PC-3 (cell line): ENCODE results near the gene GPR137C.

ENCODE experiments used
- EZH2 ChIP-seq: fragments of 300-600 bp; sonication (generic); IDR thresholded peaks from one replicate; pipeline ENCODE4 v1.6.1; 2017; ENCODE audit warnings: antibody characterized with exemption, mild to moderate bottlenecking, low read length; ENCODE audit not compliant: unreplicated experiment
- EZH2phosphoT487 ChIP-seq: fragments of 300-600 bp; sonication (generic); IDR thresholded peaks from 2 replicates; pipeline ENCODE4 v1.6.1; 2018; ENCODE audit warnings: mild to moderate bottlenecking, antibody characterized with exemption, low read length, borderline replicate concordance
- TF ChIP-seq, protein P1 (sequence below): fragments of 300-600 bp; sonication (generic); conservative IDR thresholded peaks from 2 replicates; pipeline ENCODE4 v1.5.1; 2017; ENCODE audit warnings: antibody characterized with exemption, low read depth, mild to moderate bottlenecking, low read length

DNA sequence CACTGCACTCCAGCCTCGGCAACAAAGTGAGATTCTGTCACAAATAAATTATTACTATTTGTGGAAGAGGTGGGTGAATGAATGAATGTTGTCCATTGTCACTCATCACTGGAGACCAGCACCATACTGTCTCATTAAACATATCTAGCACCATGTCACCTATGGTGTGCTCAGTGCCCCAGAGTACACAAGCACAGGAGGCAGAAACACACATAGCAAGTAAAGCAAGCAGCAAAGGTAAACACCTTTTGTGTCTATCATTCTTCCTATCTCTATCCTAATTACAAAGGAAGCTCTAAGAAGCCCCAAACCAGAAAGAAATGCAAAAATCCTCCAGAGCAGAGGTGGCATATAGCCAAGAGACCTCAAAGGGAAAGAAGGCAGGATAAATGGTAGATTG is 133.5 kb downstream of the GPR137C start:
- TF ChIP-seq, protein P1, sequence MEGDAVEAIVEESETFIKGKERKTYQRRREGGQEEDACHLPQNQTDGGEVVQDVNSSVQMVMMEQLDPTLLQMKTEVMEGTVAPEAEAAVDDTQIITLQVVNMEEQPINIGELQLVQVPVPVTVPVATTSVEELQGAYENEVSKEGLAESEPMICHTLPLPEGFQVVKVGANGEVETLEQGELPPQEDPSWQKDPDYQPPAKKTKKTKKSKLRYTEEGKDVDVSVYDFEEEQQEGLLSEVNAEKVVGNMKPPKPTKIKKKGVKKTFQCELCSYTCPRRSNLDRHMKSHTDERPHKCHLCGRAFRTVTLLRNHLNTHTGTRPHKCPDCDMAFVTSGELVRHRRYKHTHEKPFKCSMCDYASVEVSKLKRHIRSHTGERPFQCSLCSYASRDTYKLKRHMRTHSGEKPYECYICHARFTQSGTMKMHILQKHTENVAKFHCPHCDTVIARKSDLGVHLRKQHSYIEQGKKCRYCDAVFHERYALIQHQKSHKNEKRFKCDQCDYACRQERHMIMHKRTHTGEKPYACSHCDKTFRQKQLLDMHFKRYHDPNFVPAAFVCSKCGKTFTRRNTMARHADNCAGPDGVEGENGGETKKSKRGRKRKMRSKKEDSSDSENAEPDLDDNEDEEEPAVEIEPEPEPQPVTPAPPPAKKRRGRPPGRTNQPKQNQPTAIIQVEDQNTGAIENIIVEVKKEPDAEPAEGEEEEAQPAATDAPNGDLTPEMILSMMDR: no peak
- TF ChIP-seq EZH2 (no peak), EZH2phosphoT487 (no peak)
